ENCODE data around the gene NELL2. TPM values are rescaled to one million over a fixed set of nuclear protein-coding genes. Genes with fewer than 3 reads are reported as not detected.
"Not testable (repeated sequence)": the region's sequence is repeated elsewhere in the genome, so short reads cannot be mapped to it uniquely, and the experiment has no call there.

NELL2 gene
- total RNA-seq: 1 to 10 TPM in 1 of 2 donors, under 1 TPM in 1; 0.63 to 6.0 TPM

GRCh38 chr12:44875954-44876543, at the start of gene NELL2:
Gene NELL2 (minus strand): TSS chr12:44876315. CDS start chr12:44875869, 446 bp downstream.
- no peaks in the 10 kb centered on the region for H3K36me3 ChIP-seq
- TF ChIP-seq CTCF (IDR thresholded peaks at IDR 0.05): no peak
- peaks cover 4% of the 10 kb centered on the region for H3K9me3 ChIP-seq
- peaks cover 13 to 19% of the 10 kb centered on the region in 2 donors for H3K4me1 ChIP-seq (ENCODE audit: control insufficient read depth in 1 of 2, low read depth in 2 of 2)
- H3K27me3 ChIP-seq (replicated peaks; ENCODE audit: insufficient read depth): no peaks in the 10 kb centered on the region
- H3K4me3 ChIP-seq: peak within 1 kb of the TSS; percentile 78
- ATAC-seq (ENCODE audit: insufficient number of reproducible peaks, low FRiP score, low read depth) (no peak), DNase-seq (ENCODE audit: low spot score) (no peak)
- no peak within 1 kb of the TSS for H3K27ac ChIP-seq

- no peak overlapping the region for H3K4me3 ChIP-seq
- no peak overlapping the region for H3K27ac ChIP-seq
- no peak for TF ChIP-seq CTCF (IDR thresholded peaks at IDR 0.05)
- DNase-seq (ENCODE audit: low spot score) (no peak), ATAC-seq (ENCODE audit: insufficient number of reproducible peaks, low FRiP score, low read depth) (no peak)
- no peaks in the 10 kb centered on the region for H3K4me1 ChIP-seq (ENCODE audit: control insufficient read depth in 1 of 2, low read depth in 2 of 2)
- H3K27me3 ChIP-seq (replicated peaks; ENCODE audit: insufficient read depth): no peaks in the 10 kb centered on the region
- no peaks in the 10 kb centered on the region for H3K36me3 ChIP-seq
- no peaks in the 10 kb centered on the region for H3K9me3 ChIP-seq
Observed at GRCh38 chr12:44921736-44922135, 45.6 kb upstream of the NELL2 start.

- H3K36me3 ChIP-seq: no peaks in the 10 kb centered on the region
- H3K27me3 ChIP-seq (replicated peaks; ENCODE audit: insufficient read depth): no peaks in the 10 kb centered on the region
- no peaks in the 10 kb centered on the region for H3K4me1 ChIP-seq (ENCODE audit: control insufficient read depth in 1 of 2, low read depth in 2 of 2)
- no peak for TF ChIP-seq CTCF (IDR thresholded peaks at IDR 0.05)
- ATAC-seq (ENCODE audit: insufficient number of reproducible peaks, low FRiP score, low read depth): no peak
- H3K4me3 ChIP-seq: no peak overlapping the region
- no peak overlapping the region for H3K27ac ChIP-seq
- no peaks in the 10 kb centered on the region for H3K9me3 ChIP-seq
- DNase-seq (ENCODE audit: low spot score): no peak
Observed at GRCh38 chr12:44917141-44917540, 41.0 kb upstream of the NELL2 start.

GRCh38 chr12:44915958-44916357, 39.8 kb upstream of the NELL2 start:
- no peaks in the 10 kb centered on the region for H3K9me3 ChIP-seq
- no peak overlapping the region for H3K27ac ChIP-seq
- no peak overlapping the region for H3K4me3 ChIP-seq
- DNase-seq (ENCODE audit: low spot score) (no peak), ATAC-seq (ENCODE audit: insufficient number of reproducible peaks, low FRiP score, low read depth) (no peak)
- H3K36me3 ChIP-seq: no peaks in the 10 kb centered on the region
- H3K4me1 ChIP-seq (ENCODE audit: control insufficient read depth in 1 of 2, low read depth in 2 of 2): no peaks in the 10 kb centered on the region
- no peak for TF ChIP-seq CTCF (IDR thresholded peaks at IDR 0.05)
- H3K27me3 ChIP-seq (replicated peaks; ENCODE audit: insufficient read depth): no peaks in the 10 kb centered on the region

GRCh38 chr12:44904321-44904720, 28.2 kb upstream of the NELL2 start:
- Histone ChIP-seq H3K4me1 (ENCODE audit: control insufficient read depth in 1 of 2, low read depth in 2 of 2) (no peaks in the 10 kb centered on the region), H3K27ac (no peak overlapping the region), H3K4me3 (no peak overlapping the region), H3K9me3 (no peaks in the 10 kb centered on the region), H3K27me3 (replicated peaks; ENCODE audit: insufficient read depth) (no peaks in the 10 kb centered on the region), H3K36me3 (no peaks in the 10 kb centered on the region)
- DNase-seq (ENCODE audit: low spot score): no peak
- ATAC-seq (ENCODE audit: insufficient number of reproducible peaks, low FRiP score, low read depth): no peak
- no peak for TF ChIP-seq CTCF (IDR thresholded peaks at IDR 0.05)

GRCh38 chr12:44898108-44898507, 22.0 kb upstream of the NELL2 start:
- H3K27me3 ChIP-seq (replicated peaks; ENCODE audit: insufficient read depth); ATAC-seq (ENCODE audit: insufficient number of reproducible peaks, low FRiP score, low read depth); H3K27ac ChIP-seq; H3K4me1 ChIP-seq (ENCODE audit: control insufficient read depth in 1 of 2, low read depth in 2 of 2); H3K4me3 ChIP-seq; H3K36me3 ChIP-seq; DNase-seq (ENCODE audit: low spot score); H3K9me3 ChIP-seq: not testable (repeated sequence)
